Measurements from ENCODE around the gene PROB1.

DNA sequence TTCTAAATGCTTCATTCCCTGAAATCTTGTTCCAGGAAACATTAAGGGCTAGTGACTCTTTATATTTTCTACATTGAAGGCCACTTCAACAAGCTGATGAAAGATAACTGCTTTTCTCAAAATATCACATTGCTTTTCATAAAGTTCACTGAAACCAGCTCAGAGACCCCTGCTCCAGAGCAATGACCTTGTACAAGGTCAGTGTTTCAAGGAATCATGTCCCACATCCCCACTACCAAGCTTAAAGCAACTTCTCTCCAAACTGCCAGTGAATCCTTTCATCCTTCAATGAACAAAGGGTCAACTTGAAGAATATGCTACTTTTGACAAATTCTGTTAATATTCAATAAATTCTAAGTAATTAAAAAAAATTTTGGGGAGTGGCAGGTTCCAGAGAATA, 21.0 kb upstream of the PROB1 start:
- TF ChIP-seq SRF (IDR thresholded peaks at IDR 0.05; ENCODE audit: low read depth, low read length) (no peak), POLR2AphosphoS5 (IDR thresholded peaks at IDR 0.05; ENCODE audit: low read depth, low read length) (no peak)
- TF ChIP-seq, protein P1, sequence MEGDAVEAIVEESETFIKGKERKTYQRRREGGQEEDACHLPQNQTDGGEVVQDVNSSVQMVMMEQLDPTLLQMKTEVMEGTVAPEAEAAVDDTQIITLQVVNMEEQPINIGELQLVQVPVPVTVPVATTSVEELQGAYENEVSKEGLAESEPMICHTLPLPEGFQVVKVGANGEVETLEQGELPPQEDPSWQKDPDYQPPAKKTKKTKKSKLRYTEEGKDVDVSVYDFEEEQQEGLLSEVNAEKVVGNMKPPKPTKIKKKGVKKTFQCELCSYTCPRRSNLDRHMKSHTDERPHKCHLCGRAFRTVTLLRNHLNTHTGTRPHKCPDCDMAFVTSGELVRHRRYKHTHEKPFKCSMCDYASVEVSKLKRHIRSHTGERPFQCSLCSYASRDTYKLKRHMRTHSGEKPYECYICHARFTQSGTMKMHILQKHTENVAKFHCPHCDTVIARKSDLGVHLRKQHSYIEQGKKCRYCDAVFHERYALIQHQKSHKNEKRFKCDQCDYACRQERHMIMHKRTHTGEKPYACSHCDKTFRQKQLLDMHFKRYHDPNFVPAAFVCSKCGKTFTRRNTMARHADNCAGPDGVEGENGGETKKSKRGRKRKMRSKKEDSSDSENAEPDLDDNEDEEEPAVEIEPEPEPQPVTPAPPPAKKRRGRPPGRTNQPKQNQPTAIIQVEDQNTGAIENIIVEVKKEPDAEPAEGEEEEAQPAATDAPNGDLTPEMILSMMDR (IDR thresholded peaks at IDR 0.05; ENCODE audit: control extremely low read depth in 1 of 3, insufficient read depth in 1 of 3, low read depth in 1 of 3, low read length in 3 of 3): no peak
